B cell (primary cell): ENCODE results near the gene GNG11.

Experiments used
- EZH2 ChIP-seq: IDR thresholded peaks from 2 replicates; pipeline ENCODE4 v1.6.1; 2012; ENCODE audit warnings: borderline replicate concordance, low read depth, mild to moderate bottlenecking, moderate library complexity, low read length; ENCODE audit not compliant: insufficient read depth, poor library complexity, severe bottlenecking
- TF ChIP-seq, protein P1 (sequence below): fragments of 200-600 bp; IDR thresholded peaks from one replicate; pipeline ENCODE4 v1.8.0; 2022; ENCODE audit warnings: antibody characterized with exemption, mild to moderate bottlenecking

DNA sequence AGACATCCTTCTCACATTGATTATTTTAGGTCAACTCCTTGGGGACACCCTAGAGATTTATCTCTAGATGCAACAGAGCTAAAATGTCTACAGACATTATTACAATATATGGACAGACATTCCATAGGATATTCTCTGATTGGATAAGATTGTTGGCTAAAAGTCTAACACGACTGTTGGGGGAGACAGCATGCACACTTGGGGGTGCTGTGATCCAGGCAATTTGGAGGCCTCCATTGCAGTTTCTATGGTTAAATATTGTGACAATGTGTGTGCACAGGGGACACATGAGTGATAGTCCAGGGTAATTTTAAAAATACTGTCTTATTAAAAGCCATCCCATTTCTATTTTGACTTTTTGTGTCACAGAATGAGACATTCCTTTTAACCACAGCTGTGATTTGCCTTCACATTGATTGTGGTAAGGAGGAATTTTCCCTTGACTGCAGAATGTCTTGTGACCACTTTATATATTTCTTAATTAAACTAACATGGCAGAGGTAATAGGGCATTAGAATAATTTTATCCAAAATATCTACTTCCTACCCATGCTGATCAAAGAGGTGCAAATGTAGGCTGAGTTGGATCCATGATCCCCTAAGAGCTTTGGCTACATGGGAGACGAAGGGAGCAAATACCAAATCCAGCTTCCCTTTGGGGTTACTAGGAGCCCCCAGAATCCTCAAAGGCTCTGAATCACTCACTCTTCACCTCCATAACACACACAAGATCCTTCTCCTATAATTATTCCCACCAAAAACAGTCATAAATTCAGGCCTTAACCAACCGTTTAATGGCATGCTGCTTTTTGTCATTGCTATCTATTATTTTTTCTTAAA, 38.2 kb upstream of the GNG11 start:
- TF ChIP-seq, protein P1, sequence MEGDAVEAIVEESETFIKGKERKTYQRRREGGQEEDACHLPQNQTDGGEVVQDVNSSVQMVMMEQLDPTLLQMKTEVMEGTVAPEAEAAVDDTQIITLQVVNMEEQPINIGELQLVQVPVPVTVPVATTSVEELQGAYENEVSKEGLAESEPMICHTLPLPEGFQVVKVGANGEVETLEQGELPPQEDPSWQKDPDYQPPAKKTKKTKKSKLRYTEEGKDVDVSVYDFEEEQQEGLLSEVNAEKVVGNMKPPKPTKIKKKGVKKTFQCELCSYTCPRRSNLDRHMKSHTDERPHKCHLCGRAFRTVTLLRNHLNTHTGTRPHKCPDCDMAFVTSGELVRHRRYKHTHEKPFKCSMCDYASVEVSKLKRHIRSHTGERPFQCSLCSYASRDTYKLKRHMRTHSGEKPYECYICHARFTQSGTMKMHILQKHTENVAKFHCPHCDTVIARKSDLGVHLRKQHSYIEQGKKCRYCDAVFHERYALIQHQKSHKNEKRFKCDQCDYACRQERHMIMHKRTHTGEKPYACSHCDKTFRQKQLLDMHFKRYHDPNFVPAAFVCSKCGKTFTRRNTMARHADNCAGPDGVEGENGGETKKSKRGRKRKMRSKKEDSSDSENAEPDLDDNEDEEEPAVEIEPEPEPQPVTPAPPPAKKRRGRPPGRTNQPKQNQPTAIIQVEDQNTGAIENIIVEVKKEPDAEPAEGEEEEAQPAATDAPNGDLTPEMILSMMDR = peak; percentile 14
- no peak for TF ChIP-seq EZH2
